ENCODE results near the gene BBS9. TPM values are rescaled to one million over a fixed set of nuclear protein-coding genes. Genes with fewer than 3 reads are reported as not detected.

BBS9 gene
- total RNA-seq, 1 donor from 2014 or later: 22.7 TPM

GRCh38 chr7:33601884-33602283 is 472.5 kb downstream of the BBS9 start:
- DNase-seq (ENCODE audit: low spot score): no peak

GRCh38 chr7:33604056-33604455 is 474.7 kb downstream of the BBS9 start:
- no peak for DNase-seq (ENCODE audit: low spot score)

- DNase-seq (ENCODE audit: low spot score): no peak
These were observed 481.6 kb downstream of the BBS9 start for GRCh38 chr7:33610918-33611317.

- no peak for DNase-seq (ENCODE audit: low spot score)
These were observed 483.1 kb downstream of the BBS9 start for GRCh38 chr7:33612442-33612841.

GRCh38 chr7:33614357-33615117 is 485.2 kb downstream of the BBS9 start:
- no peak for DNase-seq (ENCODE audit: low spot score)

- DNase-seq (ENCODE audit: low spot score): no peak
These were observed 487.4 kb downstream of the BBS9 start for GRCh38 chr7:33616752-33617151.

GRCh38 chr7:33619264-33619663 is 489.9 kb downstream of the BBS9 start:
- no peak for DNase-seq (ENCODE audit: low spot score)

GRCh38 chr7:33623267-33623666 is 493.9 kb downstream of the BBS9 start:
- no peak for DNase-seq (ENCODE audit: low spot score)

GRCh38 chr7:33624215-33624614 is 494.9 kb downstream of the BBS9 start:
- DNase-seq (ENCODE audit: low spot score): no peak

- DNase-seq (ENCODE audit: low spot score): no peak
These were observed 497.5 kb downstream of the BBS9 start for GRCh38 chr7:33626869-33627268.

GRCh38 chr7:33627741-33628140 is 498.4 kb downstream of the BBS9 start:
- DNase-seq (ENCODE audit: low spot score): no peak

GRCh38 chr7:33628894-33629293 is 499.5 kb downstream of the BBS9 start:
- DNase-seq (ENCODE audit: low spot score): no peak

GRCh38 chr7:33630359-33630758 is 501.0 kb downstream of the BBS9 start:
- DNase-seq (ENCODE audit: low spot score): no peak

- DNase-seq (ENCODE audit: low spot score): no peak
These were observed 503.0 kb downstream of the BBS9 start for GRCh38 chr7:33632322-33632721.

- DNase-seq (ENCODE audit: low spot score): no peak
These were observed 503.6 kb downstream of the BBS9 start for GRCh38 chr7:33632840-33633525.

GRCh38 chr7:33634606-33635005 is 505.2 kb downstream of the BBS9 start:
- DNase-seq (ENCODE audit: low spot score): no peak

GRCh38 chr7:33636359-33636758 is 507.0 kb downstream of the BBS9 start:
- DNase-seq (ENCODE audit: low spot score): no peak

GRCh38 chr7:33639552-33640197 is 510.3 kb downstream of the BBS9 start:
- no peak for DNase-seq (ENCODE audit: low spot score)

- DNase-seq (ENCODE audit: low spot score): no peak
These were observed 511.4 kb downstream of the BBS9 start for GRCh38 chr7:33640741-33641140.

GRCh38 chr7:33642312-33642711 is 512.9 kb downstream of the BBS9 start:
- no peak for DNase-seq (ENCODE audit: low spot score)

- no peak for DNase-seq (ENCODE audit: low spot score)
These were observed 514.2 kb downstream of the BBS9 start for GRCh38 chr7:33643530-33643929.

GRCh38 chr7:33644489-33644888 is 515.1 kb downstream of the BBS9 start:
- no peak for DNase-seq (ENCODE audit: low spot score)

GRCh38 chr7:33645104-33645503 is 515.7 kb downstream of the BBS9 start:
- DNase-seq (ENCODE audit: low spot score): no peak

Measured in ureter (tissue), 1 donor.